ENCODE results near the gene NSD2. TPM values are rescaled to one million over a fixed set of nuclear protein-coding genes. Genes with fewer than 3 reads are reported as not detected.

Gene NSD2
- total and polyA plus RNA-seq, 9 of the 15 experiments (the other 6 are each of a cell fraction or from before 2014, with no cell fraction given), result 6.4 to 126 (median 58.8) TPM

DNA sequence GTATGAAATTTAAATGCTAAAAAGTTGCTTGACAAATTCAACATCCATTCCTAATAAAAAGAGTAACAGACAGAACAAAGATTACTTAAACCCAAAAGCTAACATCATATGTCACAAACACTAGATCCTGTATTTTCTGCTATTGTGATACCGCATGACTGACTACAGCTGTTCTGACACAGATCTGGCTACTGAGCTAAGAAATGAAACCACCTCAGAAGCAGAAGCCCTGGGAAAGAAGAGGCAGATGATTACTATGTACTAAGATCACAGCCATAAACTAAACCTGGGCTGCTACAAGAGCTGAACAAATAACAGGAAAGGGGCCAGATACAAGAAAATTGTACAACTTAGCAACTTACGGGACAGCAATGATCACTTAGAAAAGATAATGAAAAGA, 24.6 kb upstream of the NSD2 start (continued):
- TF ChIP-seq, protein P1, sequence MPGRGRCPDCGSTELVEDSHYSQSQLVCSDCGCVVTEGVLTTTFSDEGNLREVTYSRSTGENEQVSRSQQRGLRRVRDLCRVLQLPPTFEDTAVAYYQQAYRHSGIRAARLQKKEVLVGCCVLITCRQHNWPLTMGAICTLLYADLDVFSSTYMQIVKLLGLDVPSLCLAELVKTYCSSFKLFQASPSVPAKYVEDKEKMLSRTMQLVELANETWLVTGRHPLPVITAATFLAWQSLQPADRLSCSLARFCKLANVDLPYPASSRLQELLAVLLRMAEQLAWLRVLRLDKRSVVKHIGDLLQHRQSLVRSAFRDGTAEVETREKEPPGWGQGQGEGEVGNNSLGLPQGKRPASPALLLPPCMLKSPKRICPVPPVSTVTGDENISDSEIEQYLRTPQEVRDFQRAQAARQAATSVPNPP (IDR thresholded peaks at IDR 0.05; ENCODE audit: borderline replicate concordance, insufficient read depth, insufficient read length), result no peak
- TF ChIP-seq, protein P2, sequence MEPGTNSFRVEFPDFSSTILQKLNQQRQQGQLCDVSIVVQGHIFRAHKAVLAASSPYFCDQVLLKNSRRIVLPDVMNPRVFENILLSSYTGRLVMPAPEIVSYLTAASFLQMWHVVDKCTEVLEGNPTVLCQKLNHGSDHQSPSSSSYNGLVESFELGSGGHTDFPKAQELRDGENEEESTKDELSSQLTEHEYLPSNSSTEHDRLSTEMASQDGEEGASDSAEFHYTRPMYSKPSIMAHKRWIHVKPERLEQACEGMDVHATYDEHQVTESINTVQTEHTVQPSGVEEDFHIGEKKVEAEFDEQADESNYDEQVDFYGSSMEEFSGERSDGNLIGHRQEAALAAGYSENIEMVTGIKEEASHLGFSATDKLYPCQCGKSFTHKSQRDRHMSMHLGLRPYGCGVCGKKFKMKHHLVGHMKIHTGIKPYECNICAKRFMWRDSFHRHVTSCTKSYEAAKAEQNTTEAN (CRISPR knock-in tag; IDR thresholded peaks at IDR 0.05), result no peak
- TF ChIP-seq SREBF2 (CRISPR knock-in tag; IDR thresholded peaks at IDR 0.05) (no peak), TCFL5 (CRISPR knock-in tag; conservative IDR thresholded peaks at IDR 0.05) (no peak), MAFG (tag; conservative IDR thresholded peaks at IDR 0.05) (no peak), ZBTB17 (CRISPR knock-in tag; IDR thresholded peaks at IDR 0.05) (no peak), ZNF79 (CRISPR knock-in tag; IDR thresholded peaks at IDR 0.05; ENCODE audit: low read depth) (no peak)
- TF ChIP-seq, protein P3, sequence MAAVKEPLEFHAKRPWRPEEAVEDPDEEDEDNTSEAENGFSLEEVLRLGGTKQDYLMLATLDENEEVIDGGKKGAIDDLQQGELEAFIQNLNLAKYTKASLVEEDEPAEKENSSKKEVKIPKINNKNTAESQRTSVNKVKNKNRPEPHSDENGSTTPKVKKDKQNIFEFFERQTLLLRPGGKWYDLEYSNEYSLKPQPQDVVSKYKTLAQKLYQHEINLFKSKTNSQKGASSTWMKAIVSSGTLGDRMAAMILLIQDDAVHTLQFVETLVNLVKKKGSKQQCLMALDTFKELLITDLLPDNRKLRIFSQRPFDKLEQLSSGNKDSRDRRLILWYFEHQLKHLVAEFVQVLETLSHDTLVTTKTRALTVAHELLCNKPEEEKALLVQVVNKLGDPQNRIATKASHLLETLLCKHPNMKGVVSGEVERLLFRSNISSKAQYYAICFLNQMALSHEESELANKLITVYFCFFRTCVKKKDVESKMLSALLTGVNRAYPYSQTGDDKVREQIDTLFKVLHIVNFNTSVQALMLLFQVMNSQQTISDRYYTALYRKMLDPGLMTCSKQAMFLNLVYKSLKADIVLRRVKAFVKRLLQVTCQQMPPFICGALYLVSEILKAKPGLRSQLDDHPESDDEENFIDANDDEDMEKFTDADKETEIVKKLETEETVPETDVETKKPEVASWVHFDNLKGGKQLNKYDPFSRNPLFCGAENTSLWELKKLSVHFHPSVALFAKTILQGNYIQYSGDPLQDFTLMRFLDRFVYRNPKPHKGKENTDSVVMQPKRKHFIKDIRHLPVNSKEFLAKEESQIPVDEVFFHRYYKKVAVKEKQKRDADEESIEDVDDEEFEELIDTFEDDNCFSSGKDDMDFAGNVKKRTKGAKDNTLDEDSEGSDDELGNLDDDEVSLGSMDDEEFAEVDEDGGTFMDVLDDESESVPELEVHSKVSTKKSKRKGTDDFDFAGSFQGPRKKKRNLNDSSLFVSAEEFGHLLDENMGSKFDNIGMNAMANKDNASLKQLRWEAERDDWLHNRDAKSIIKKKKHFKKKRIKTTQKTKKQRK (IDR thresholded peaks at IDR 0.05; ENCODE audit: borderline replicate concordance, low read depth, low read length), result no peak

Measured in K562 (cell line).